HG03175 (cell line): ENCODE data around the gene TRPT1.
A peak's percentile ranks its signal among the peaks of the same experiment; 100 is the strongest.

Source experiments
- ATAC-seq: cut with Tn5 transposase; IDR thresholded peaks from one replicate; pipeline ENCODE4 v1.9.1; 2021; ENCODE audit warnings: mild to moderate bottlenecking, moderate library complexity; ENCODE audit not compliant: unreplicated experiment

Gene TRPT1

GRCh38 chr11:64225608-64226506, at the start of gene TRPT1, which contains the start of gene NUDT22:
TRPT1 (minus strand) TSS chr11:64226186; CDS start chr11:64225860, 326 bp downstream.
NUDT22 (plus strand) TSS chr11:64226274; CDS start chr11:64226653, 379 bp downstream.
- ATAC-seq = peak; percentile 51

DNA sequence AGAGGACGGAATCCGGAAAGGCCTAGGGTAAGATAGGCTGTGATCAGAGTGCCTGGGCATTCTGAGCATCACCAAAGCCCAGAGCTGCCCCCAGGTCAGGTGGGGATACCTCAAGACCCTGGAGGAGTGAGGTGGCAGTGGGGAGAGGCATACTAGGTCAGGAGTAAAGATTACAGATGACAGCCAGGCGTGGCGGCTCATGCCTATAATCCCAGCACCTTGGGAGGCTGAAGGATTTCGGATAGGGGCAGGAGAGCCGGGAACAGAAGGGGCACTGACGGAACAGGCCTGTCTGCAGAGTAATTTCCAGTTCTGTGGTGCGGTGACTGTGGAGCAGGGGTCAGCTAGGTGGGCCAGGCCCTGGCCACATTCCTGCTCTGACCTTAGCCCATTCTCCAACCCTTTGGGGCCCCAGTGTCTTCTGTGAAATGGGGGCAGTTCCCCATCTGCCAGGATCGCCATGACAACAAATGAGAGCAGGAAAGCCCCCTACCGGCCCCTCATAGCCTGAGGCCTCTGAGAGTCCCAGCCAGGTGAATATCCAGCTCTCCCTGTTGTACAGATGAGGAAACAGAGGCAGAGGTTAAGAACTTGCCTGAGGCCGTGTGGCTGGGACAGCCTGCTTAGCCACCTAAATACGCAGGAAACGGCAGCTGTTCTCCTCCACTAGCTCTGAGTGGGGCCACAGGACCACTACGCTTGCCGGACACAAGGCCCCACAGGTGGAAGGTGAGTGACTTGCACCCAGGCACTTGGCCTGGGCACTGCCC, 49.2 kb upstream of the TRPT1 start:
- ATAC-seq = no peak

DNA sequence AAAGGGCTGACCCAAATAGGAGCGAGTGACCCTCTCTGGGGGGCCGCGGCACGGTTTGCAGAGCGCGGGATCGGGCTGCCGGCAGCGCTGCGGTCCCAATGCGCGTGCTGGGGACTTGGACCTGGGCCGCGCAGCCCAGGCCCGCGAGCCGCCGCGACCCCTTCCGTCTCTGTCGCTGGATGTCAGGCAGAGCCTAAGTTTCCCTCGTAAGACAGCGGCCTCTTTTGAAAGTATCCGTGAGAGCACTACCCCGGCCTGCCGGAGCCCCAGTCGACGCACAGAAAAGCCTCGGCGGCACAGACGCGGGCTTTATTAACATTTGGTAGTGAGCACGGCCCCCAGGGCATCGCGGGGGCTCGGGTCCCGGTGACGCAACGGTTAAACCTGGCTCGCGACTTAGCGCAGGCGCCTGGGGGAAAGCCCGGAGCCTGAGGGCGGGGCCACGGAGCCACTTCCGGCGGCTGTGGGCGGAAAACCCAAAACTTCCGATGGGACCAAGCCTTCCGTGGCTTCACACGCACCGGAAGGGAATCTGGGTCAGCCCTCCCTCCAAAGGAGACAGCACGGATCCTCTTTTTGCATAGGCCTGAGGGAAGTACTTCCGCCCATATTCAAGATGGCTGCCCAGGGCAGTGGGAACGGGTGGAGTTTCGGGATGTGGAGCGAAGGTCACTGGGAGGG, 43.7 kb upstream of the TRPT1 start:
- ATAC-seq = peak; percentile 63

DNA sequence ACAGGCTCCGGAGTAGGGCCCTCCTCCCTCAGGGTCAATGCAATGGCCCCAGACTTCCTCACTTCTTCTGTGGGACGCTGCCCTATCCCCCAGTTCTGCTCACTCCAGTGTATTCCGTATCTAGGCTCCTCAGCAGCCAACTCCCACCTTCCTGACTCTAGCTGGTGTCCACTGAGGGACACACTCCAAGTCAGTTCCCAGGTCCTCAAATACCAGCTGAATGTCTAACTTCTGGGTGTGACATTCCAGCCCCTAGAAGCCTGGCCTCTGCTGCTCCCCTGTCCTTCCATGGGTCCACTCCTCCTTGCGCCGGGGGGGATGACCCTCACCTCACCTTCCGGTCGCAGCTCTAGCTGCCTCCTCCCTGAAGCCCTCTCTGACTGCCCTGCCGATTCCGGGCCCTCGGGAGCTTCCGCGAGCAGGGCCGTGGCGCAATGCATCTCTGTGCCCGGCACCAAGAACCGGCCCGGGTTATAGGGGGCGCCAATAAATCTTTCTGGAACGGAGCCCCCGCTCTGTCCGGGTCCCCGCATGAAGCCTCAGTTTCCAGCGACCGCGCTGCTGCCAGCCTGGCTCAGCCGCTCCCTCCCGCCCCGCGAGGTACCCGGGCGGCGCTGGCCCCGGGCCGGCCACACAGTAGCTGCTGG, 43.0 kb upstream of the TRPT1 start:
- peak; percentile 4 for ATAC-seq

DNA sequence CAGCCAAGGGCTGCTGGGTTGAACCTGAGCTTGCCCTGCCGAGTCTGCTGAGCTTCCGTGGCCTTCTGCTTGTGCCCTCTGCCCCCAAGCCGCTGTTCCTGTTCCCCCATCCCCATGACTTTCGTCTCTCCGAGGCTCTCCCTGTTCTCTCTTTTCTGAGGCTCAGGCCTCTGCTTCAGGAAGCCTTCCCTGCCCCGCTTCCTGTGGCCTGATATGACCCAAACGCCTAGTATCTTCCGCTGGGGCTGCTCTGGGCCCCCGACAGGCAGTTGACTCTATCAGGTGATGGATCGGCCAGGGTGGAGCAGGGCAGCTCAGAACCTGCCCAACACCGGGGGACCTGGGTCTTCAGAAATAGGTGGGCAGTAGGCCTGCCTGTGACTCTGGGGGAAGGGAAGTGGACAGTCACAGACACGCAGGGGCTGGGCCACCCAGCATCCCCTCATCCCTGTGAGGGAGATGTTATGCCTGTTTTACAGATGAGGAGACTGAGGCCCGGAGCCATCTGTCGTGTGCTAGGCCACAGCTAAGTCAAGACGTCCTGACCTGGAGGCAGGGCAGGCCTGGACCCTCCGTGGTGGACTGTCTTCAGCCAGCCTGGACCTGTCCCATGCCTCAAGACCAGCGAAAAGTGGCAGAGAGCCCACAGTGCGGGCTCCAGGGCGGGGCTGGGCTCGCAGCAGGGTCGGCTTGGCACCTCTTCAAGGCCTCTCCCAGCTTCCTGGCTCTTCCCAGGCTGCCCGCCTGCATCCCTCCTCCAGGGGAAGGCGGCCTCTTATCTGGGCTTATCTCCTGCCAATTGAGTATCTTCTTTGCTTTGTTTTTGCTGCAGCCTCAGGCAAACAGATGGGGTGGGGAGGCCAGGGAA, 42.3 kb upstream of the TRPT1 start:
- ATAC-seq = no peak

DNA sequence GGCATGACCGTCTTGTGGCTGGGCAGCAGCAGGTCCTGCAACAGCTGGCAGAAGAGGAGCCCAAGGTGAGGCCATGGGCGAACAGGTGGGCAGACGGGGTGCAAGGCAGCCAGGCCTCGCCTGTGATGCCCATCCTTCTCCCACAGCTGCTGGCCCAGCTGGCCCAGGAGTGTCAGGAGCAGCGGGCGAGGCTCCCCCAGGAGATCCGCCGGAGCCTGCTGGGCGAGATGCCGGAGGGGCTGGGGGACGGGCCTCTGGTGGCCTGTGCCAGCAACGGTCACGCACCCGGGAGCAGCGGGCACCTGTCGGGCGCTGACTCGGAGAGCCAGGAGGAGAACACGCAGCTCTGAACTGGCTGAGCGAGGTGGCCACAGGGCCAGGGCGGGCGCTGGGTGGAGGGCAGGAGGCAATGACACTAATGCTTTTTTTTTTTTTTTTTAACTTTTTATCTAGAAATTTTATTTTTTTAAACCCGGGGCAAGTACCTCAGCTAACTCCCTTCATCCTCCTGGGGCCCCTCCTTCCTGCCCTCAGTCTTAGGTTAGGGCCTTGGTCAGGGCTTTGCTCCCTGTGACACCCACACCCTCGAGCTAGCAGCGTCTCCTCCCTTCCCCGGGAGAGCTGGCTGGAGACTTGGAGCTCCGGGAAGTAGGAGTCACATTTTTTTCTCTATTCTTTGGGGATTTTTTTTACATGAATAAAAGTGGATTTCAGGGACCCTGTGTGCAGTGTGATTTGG, 41.4 kb upstream of the TRPT1 start:
- no peak for ATAC-seq

GRCh38 chr11:64266339-64266738, 40.4 kb upstream of the TRPT1 start:
- ATAC-seq = no peak

GRCh38 chr11:64265176-64266160, 39.5 kb upstream of the TRPT1 start:
- no peak for ATAC-seq

DNA sequence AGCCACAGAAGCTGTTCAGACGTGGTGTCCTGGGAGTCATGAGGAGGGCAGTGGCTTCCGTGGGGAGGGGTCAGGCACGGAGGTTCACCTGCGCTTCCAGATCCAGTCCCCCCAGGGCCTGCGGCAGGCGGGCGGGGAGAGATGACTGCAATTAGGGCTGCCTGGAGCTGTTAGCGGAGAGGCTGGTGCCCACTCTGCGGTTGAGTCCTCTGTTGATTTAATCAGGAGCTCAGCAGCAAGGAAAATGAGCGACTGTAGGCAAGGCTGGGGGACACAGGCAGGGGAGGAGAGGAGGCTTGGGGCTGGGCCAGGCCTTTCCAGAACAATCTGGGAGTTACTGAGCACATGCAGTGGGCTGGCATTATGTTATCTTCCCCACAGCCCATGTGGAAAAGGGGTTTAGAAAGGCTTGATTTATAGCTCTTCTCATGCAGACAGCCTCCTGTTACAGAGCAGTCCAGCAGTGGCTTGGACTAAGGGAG, 38.4 kb upstream of the TRPT1 start:
- no peak for ATAC-seq

- no peak for ATAC-seq
These were observed 37.9 kb upstream of the TRPT1 start for GRCh38 chr11:64263947-64264317.

- no peak for ATAC-seq
These were observed 37.3 kb upstream of the TRPT1 start for GRCh38 chr11:64263021-64263946.

DNA sequence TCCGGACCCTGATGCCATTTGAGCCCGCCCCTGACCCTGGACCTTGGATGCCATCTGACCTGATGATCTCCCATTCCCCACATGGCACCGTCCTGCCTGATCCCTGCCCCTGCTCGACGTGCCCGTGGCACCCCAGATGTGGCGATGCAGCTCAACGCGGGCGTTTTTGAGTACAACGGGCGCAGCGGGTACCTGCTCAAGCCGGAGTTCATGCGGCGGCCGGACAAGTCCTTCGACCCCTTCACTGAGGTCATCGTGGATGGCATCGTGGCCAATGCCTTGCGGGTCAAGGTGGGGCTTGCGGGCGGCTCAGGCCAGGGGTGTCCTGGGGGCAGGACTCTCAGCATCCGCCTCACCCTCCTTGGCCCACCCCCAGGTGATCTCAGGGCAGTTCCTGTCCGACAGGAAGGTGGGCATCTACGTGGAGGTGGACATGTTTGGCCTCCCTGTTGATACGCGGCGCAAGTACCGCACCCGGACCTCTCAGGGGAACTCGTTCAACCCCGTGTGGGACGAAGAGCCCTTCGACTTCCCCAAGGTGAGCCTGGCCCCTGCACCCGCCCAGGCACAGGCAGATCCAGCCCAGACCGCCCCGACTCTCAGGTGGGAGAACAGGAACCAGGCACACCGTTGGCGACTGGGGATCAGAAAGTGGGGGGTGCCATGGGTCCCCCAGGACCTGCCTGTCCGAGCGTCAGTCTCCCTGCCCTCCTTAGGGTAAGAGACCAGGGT, 36.5 kb upstream of the TRPT1 start:
- no peak for ATAC-seq

DNA sequence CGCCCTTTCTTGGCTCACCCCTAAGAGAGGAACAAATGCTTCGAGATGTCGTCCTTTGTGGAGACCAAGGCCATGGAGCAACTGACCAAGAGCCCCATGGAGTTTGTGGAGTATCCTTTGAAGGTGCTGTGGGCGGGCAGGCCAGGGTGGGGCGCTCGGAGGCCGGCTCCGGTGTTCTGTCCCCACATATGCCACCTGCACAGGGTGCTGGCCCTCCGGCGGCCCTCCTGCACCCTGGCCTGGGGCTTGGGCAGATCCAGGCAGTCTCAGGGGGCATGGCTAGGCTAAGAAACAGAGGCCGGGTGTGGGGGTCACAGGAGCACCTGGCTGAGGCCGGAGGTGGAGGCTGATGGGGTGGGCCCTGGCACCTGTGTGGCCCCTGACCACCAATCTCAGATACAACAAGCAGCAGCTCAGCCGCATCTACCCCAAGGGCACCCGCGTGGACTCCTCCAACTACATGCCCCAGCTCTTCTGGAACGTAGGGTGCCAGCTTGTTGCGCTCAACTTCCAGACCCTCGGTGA, 35.6 kb upstream of the TRPT1 start:
- ATAC-seq = no peak

GRCh38 chr11:64260147-64260708, 34.2 kb upstream of the TRPT1 start:
- ATAC-seq = no peak

DNA sequence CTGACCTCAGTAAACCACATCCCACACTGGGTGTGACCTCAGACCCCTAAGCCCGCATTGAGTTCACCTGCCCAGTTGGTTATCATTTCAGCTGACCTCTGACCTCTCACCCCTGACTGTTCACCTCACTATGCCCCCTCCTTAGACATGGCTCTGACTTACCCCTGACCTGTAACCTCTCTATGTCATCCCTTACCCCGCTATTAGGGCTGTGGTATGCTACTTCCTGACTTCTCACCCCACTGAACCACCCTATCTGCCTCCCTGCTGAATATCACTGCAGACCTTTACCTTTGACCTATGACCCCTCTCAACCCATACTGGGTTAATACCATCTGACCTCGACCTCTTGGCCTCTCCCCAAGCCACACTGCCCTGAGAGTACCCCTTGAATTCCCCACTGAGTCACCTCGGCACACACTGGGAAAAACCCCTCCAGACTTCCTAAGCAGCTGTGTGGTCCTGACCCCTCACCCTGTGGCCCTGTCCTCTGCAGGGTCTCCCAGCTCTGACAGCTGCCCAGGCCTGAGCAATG, 33.6 kb upstream of the TRPT1 start:
- no peak for ATAC-seq
